ENCODE results near the gene FAM20A. TPM values are rescaled to one million over a fixed set of nuclear protein-coding genes. Genes with fewer than 3 reads are reported as not detected.

Gene FAM20A
- 1 to 10 TPM in 3 of 4 donors, under 1 TPM in 1; 0.80 to 3.1 (median 1.4) TPM for total RNA-seq

DNA sequence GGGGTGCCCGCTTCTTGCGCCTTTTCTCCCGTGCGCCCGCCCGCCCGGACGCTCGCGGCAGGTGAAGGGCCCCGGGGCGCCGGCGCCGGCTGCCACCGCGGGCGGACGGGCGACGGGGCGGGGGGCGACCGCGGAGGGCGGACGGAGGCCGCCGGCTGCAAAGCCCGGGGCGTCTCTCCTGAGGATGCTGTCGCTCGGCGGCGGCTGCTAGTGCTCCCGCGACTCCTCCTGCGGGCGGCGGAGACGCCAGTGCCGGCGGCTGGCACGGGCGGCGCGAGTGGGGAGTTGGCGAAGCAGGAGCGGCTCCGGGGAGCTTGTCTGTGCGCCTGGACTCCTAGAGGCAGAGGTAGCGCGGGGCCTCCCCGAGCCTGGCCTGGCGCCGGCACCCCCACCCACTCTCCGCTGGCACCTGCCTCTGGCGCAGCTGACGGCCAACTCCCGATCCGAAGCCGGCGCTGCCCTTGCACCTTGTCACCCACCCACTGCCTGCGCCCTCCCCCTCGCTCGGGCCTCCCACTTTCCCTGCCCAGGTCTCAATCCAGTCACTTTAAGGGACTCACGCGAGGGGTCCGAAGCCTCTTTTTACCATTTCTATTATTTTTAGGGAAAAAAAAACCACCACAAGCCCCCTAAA, at the start of gene FAM20A:
Gene FAM20A (minus strand): TSS at position 437 of the 634 bp plus-strand sequence. CDS start 701 bp downstream, outside the sequence.
- Histone ChIP-seq H3K4me3 (peak within 1 kb of the TSS; percentile 48 to 68 (median 58)), H3K9me3 (no peaks in the 10 kb centered on the region), H3K27ac (peak within 1 kb of the TSS; percentile 59 to 66 (median 64)), H3K27me3 (peaks cover 20 to 26% (median 22%) of the 10 kb centered on the region in 3 donors), H3K36me3 (no peaks in the 10 kb centered on the region), H3K4me1 (peaks cover 0 to 6% of the 10 kb centered on the region in 2 donors)
- ATAC-seq (no peak), DNase-seq (peak in 1 of 2 donors; percentile 15)
- intact Hi-C loops (cut with DNase I; ENCODE audit: low total_unique reads) = no loop called here
- in situ Hi-C loops (cut with MboI; ENCODE audit: low sequenced_read_pairs in 4 of 4) = no loop called here
- no peak for TF ChIP-seq POLR2A (IDR thresholded peaks at IDR 0.05)
- TF ChIP-seq, protein P1, sequence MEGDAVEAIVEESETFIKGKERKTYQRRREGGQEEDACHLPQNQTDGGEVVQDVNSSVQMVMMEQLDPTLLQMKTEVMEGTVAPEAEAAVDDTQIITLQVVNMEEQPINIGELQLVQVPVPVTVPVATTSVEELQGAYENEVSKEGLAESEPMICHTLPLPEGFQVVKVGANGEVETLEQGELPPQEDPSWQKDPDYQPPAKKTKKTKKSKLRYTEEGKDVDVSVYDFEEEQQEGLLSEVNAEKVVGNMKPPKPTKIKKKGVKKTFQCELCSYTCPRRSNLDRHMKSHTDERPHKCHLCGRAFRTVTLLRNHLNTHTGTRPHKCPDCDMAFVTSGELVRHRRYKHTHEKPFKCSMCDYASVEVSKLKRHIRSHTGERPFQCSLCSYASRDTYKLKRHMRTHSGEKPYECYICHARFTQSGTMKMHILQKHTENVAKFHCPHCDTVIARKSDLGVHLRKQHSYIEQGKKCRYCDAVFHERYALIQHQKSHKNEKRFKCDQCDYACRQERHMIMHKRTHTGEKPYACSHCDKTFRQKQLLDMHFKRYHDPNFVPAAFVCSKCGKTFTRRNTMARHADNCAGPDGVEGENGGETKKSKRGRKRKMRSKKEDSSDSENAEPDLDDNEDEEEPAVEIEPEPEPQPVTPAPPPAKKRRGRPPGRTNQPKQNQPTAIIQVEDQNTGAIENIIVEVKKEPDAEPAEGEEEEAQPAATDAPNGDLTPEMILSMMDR (IDR thresholded peaks at IDR 0.05 in 4 of 5, conservative IDR thresholded peaks at IDR 0.05 in 1 of 5) = no peak

DNA sequence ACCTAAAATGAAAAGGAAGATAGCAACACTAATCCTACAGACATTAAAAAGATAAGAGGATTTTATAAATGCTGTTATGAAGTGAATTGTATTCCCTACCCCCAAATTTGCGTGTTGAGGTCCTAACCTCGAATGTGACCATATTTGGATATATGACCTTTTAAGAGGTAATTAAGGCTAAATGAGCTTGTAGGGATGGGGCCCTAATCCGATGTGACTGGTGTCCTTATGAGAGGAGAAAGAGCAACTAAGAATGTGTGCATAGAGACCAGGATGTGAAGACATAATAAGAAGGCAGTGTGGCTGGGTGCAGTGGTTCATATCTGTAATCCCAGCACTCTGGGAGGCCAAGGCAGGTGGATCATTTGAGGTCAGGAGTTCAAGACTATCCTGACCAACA, 48.2 kb upstream of the FAM20A start:
- in situ Hi-C loops (cut with MboI; ENCODE audit: low sequenced_read_pairs in 4 of 4) = no loop called here
- H3K4me1 ChIP-seq = no peaks in the 10 kb centered on the region
- intact Hi-C loops (cut with DNase I; ENCODE audit: low total_unique reads) = no loop called here

DNA sequence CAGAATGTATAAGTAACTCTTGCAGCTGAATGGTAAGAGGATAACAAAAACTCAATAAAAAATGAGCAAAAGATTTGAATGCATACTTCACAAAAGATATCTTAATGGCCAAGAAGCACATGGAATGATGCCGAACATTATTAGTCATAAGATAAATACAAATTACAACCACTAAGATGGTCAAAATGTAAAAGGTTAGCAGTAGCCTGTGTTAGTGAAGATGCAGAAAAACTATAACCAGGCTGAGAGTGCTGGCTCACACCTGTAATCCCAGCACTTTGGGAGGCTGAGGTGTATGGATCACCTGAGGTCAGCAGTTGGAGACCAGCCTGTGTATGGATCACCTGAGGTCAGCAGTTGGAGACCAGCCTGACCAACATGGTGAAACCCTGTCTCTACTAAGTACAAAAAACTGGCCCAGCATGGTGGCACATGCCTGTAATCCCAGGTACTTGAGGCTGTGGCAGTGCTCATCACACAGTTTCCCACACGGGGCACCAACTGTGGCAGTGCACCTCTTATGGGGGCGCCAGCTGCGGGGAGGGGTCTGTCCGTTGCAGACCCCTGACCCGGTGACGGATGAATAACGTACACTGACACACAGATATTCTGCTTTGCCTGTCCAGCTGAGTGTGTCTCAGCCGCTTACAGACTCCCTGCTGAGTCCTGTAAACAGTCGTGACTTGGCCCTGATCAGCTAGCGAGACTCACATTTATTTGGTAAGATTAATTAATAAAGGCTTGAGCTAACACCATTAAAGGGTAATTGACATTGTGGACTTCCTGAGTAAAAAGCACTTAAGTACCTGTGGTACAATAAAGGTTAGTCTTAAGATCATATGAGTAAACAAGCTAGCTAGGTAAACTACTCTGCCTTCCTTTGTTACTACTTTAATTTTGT, 45.7 kb upstream of the FAM20A start:
- no peaks in the 10 kb centered on the region for H3K36me3 ChIP-seq
- ATAC-seq (no peak), DNase-seq (no peak)
- H3K27ac ChIP-seq = no peak overlapping the region
- in situ Hi-C loops (cut with MboI; ENCODE audit: low sequenced_read_pairs in 4 of 4) = no loop called here
- H3K27me3 ChIP-seq = no peaks in the 10 kb centered on the region
- H3K4me1 ChIP-seq = no peaks in the 10 kb centered on the region
- H3K4me3 ChIP-seq = no peak overlapping the region
- no peaks in the 10 kb centered on the region for H3K9me3 ChIP-seq
- intact Hi-C loops (cut with DNase I; ENCODE audit: low total_unique reads) = no loop called here
- no peak for TF ChIP-seq POLR2A (IDR thresholded peaks at IDR 0.05)

More for the DNA sequence above, 48.2 kb upstream of the FAM20A start:
- TF ChIP-seq POLR2A (IDR thresholded peaks at IDR 0.05) = no peak
- TF ChIP-seq, protein P1 (IDR thresholded peaks at IDR 0.05 in 4 of 5, conservative IDR thresholded peaks at IDR 0.05 in 1 of 5) = no peak
- DNase-seq (no peak), ATAC-seq (no peak)
- Histone ChIP-seq H3K27ac (no peak overlapping the region), H3K9me3 (no peaks in the 10 kb centered on the region), H3K27me3 (no peaks in the 10 kb centered on the region), H3K36me3 (no peaks in the 10 kb centered on the region), H3K4me3 (no peak overlapping the region)

DNA sequence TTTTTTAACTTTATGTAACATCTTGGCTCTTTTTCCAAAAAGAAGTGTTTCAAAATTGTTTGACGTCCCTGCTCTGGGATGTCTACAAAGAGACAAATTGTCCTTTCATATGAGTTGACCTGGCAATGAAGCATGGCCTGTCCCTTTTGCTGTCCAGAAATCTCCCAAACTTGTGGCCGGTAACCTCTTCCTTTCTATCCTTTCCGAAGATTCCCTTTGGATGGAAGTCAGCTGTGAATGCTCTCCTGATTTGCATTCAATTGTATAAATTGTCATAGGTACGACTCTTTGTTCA, 40.9 kb upstream of the FAM20A start:
- Histone ChIP-seq H3K9me3 (no peaks in the 10 kb centered on the region), H3K27ac (peak overlapping the region in 2 of 4 donors; percentile 10 to 65), H3K27me3 (no peaks in the 10 kb centered on the region), H3K4me3 (no peak overlapping the region), H3K36me3 (no peaks in the 10 kb centered on the region), H3K4me1 (no peaks in the 10 kb centered on the region)
- in situ Hi-C loops (cut with MboI; ENCODE audit: low sequenced_read_pairs in 4 of 4) (no loop called here), intact Hi-C loops (cut with DNase I; ENCODE audit: low total_unique reads) (loop anchor here (5.0 kb wide), 1 partner anchor 55 kb away; no protein-coding TSS in a partner anchor)
- TF ChIP-seq POLR2A (IDR thresholded peaks at IDR 0.05) = no peak
- TF ChIP-seq, protein P1 (IDR thresholded peaks at IDR 0.05 in 4 of 5, conservative IDR thresholded peaks at IDR 0.05 in 1 of 5) = no peak
- ATAC-seq (peak in 1 of 2 donors; percentile 81), DNase-seq (no peak)

Measured in gastrocnemius medialis (tissue), 4 donors.